ENCODE data around the gene LARP4B.

DNA sequence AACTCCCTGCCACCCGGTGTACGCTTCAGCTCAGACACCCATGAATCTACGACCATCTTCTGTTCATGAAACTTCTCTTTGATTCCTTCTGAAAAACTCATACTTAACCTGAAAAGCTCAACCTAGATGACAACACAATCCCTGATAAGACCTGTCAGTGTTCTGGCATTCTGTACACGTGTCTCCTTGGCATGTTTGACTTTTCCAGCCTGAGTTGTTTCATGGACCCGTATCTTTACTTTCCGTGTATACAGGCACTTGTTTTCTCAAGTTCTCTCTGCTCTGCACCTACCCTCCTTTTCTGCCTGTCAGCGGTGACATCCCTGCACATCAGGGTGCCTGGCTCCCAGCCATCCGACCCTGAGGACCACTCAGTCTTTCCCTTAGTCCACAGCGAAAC lies 103.3 kb downstream of the LARP4B start:
- TF ChIP-seq, protein P1, sequence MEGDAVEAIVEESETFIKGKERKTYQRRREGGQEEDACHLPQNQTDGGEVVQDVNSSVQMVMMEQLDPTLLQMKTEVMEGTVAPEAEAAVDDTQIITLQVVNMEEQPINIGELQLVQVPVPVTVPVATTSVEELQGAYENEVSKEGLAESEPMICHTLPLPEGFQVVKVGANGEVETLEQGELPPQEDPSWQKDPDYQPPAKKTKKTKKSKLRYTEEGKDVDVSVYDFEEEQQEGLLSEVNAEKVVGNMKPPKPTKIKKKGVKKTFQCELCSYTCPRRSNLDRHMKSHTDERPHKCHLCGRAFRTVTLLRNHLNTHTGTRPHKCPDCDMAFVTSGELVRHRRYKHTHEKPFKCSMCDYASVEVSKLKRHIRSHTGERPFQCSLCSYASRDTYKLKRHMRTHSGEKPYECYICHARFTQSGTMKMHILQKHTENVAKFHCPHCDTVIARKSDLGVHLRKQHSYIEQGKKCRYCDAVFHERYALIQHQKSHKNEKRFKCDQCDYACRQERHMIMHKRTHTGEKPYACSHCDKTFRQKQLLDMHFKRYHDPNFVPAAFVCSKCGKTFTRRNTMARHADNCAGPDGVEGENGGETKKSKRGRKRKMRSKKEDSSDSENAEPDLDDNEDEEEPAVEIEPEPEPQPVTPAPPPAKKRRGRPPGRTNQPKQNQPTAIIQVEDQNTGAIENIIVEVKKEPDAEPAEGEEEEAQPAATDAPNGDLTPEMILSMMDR (IDR thresholded peaks at IDR 0.05): no peak
- TF ChIP-seq JUND (IDR thresholded peaks at IDR 0.05) (no peak), RXRA (IDR thresholded peaks at IDR 0.05; ENCODE audit: borderline replicate concordance, low read depth) (no peak), EP300 (IDR thresholded peaks at IDR 0.05; ENCODE audit: borderline replicate concordance in 1 of 2, low read depth in 1 of 2, low read length in 1 of 2) (no peak)
- TF ChIP-seq, protein P2, sequence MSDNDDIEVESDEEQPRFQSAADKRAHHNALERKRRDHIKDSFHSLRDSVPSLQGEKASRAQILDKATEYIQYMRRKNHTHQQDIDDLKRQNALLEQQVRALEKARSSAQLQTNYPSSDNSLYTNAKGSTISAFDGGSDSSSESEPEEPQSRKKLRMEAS (IDR thresholded peaks at IDR 0.05; ENCODE audit: low read depth): no peak
